ENCODE results near the gene TAS2R8. TPM values are rescaled to one million over a fixed set of nuclear protein-coding genes. Genes with fewer than 3 reads are reported as not detected.

The TAS2R8 gene, protein sequence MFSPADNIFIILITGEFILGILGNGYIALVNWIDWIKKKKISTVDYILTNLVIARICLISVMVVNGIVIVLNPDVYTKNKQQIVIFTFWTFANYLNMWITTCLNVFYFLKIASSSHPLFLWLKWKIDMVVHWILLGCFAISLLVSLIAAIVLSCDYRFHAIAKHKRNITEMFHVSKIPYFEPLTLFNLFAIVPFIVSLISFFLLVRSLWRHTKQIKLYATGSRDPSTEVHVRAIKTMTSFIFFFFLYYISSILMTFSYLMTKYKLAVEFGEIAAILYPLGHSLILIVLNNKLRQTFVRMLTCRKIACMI
- total RNA-seq, result 0.24 TPM in 1 of 2 replicates, not detected in the other
- long read RNA-seq, result 0 reads

DNA sequence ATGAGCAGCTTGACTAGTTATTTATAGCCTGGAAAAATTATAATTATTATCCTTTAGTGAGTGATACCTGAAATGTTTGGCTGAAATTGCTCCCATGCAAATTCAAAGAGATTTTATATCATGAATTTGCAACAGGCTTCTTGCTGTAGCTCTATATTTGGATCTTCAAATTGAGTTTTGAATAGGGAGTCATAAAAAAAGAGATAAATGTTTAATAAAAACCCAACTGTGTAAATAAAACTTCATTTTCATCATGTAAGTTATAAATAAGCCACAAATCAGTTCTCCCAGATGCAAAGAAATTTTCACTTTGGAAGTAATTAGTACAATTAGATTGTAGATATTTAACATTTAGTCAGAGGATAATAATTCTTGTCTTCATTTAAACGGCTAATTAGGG is at the start of gene TAS2R8:
Gene TAS2R8 (minus strand): TSS at position 101 of the 400 bp plus-strand sequence. CDS start 306 bp downstream, outside the sequence.
- DNase-seq (ENCODE audit: low spot score, unreplicated experiment), result no peak
- Mint-ChIP-seq H3K9me3 (ENCODE audit: low read depth) (no peaks in the 10 kb centered on the region), H3K27me3 (peaks cover 42% of the 10 kb centered on the region), H3K4me1 (ENCODE audit: low read depth) (peaks cover 36% of the 10 kb centered on the region), H3K4me3 (ENCODE audit: low read depth) (no peak within 1 kb of the TSS), H3K36me3 (ENCODE audit: insufficient read depth) (no peaks in the 10 kb centered on the region), H3K27ac (no peak within 1 kb of the TSS)
- TF ChIP-seq, protein P1, sequence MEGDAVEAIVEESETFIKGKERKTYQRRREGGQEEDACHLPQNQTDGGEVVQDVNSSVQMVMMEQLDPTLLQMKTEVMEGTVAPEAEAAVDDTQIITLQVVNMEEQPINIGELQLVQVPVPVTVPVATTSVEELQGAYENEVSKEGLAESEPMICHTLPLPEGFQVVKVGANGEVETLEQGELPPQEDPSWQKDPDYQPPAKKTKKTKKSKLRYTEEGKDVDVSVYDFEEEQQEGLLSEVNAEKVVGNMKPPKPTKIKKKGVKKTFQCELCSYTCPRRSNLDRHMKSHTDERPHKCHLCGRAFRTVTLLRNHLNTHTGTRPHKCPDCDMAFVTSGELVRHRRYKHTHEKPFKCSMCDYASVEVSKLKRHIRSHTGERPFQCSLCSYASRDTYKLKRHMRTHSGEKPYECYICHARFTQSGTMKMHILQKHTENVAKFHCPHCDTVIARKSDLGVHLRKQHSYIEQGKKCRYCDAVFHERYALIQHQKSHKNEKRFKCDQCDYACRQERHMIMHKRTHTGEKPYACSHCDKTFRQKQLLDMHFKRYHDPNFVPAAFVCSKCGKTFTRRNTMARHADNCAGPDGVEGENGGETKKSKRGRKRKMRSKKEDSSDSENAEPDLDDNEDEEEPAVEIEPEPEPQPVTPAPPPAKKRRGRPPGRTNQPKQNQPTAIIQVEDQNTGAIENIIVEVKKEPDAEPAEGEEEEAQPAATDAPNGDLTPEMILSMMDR (IDR thresholded peaks at IDR 0.05; ENCODE audit: unreplicated experiment), result no peak

DNA sequence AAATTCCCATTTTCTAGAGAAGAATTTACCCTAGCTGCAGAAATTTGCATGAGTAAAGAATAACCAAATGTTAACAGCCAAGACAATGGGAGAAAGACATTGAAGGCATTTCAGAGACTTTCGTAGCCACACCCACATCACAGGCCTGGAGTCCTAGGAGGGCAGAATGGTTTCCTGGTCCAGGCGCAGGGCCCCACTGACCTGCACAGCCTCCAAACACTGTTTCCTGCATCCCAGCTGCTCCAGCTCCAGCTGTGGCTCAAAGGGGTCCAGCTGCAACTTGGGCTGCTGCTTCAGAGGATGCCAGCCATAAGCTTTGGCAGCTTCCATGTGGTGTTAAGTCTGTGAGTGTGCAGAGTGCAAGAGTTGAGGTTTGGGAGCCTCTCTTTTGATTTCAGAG is 48.7 kb upstream of the TAS2R8 start:
- Mint-ChIP-seq H3K36me3 (ENCODE audit: insufficient read depth) (peaks cover 47% of the 10 kb centered on the region), H3K27ac (no peak overlapping the region), H3K4me3 (ENCODE audit: low read depth) (no peak overlapping the region), H3K9me3 (ENCODE audit: low read depth) (peaks cover 39% of the 10 kb centered on the region), H3K27me3 (no peaks in the 10 kb centered on the region), H3K4me1 (ENCODE audit: low read depth) (no peaks in the 10 kb centered on the region)
- TF ChIP-seq, protein P1 (IDR thresholded peaks at IDR 0.05; ENCODE audit: unreplicated experiment), result no peak
- no peak for DNase-seq (ENCODE audit: low spot score, unreplicated experiment)

DNA sequence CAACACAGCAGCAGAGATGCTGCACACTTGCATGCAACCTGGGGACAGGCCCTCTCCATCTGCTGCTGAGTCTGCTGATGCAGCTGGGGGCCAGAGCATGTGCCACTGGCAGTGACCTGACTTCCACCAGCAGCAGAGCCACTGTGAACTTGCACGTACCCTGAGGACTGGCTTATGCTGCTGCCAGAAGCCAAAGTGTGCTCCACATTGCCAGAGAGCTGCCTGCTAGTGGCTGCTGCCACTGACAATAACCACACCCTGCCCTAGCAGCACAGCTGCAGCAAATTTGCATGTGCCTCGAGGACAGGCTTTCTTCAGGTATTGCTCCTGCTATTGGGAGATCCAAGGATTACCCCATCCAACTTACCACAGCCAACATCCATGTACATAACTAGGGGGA is 46.7 kb upstream of the TAS2R8 start:
- DNase-seq (ENCODE audit: low spot score, unreplicated experiment), result no peak
- Mint-ChIP-seq H3K36me3 (ENCODE audit: insufficient read depth) (peaks cover 37% of the 10 kb centered on the region), H3K4me1 (ENCODE audit: low read depth) (no peaks in the 10 kb centered on the region), H3K9me3 (ENCODE audit: low read depth) (peaks cover 29% of the 10 kb centered on the region), H3K4me3 (ENCODE audit: low read depth) (no peak overlapping the region), H3K27ac (no peak overlapping the region), H3K27me3 (no peaks in the 10 kb centered on the region)
- TF ChIP-seq, protein P1 (IDR thresholded peaks at IDR 0.05; ENCODE audit: unreplicated experiment), result no peak

DNA sequence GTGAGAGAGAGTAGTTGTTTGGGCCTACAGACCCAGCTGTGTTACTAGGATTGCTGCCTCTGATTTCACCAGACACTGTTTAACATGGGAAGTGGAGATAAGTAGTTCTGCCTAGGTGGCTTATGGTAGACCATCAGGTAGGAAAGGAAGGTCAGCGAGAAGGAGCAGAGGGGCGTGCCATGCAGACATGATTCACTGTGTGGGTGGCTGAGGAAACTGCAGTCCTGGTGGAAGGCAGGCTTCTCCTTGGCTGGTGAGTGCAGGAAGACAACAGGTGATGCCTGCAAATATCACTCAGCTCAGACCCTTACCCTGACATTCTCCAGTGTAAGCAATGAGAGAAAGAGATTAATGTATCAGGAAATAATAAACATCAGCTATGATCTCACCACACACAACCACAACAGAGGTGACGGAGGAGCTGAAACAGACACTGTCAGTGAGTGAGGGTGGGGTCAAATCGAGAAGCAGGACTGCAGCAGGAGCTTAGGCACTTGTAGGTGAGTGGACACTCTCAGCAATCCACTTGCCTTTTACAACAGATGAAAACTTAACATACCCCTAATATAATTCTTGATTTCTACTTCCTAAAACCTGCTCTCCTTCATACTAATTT is 44.3 kb upstream of the TAS2R8 start:
- no peaks in the 10 kb centered on the region for H3K27me3 Mint-ChIP-seq
- H3K9me3 Mint-ChIP-seq (ENCODE audit: low read depth), result peaks cover 6% of the 10 kb centered on the region
- no peak for DNase-seq (ENCODE audit: low spot score, unreplicated experiment)
- peaks cover 24% of the 10 kb centered on the region for H3K36me3 Mint-ChIP-seq (ENCODE audit: insufficient read depth)
- TF ChIP-seq, protein P1 (IDR thresholded peaks at IDR 0.05; ENCODE audit: unreplicated experiment), result no peak
- no peaks in the 10 kb centered on the region for H3K4me1 Mint-ChIP-seq (ENCODE audit: low read depth)
- H3K27ac Mint-ChIP-seq, result no peak overlapping the region
- no peak overlapping the region for H3K4me3 Mint-ChIP-seq (ENCODE audit: low read depth)

DNA sequence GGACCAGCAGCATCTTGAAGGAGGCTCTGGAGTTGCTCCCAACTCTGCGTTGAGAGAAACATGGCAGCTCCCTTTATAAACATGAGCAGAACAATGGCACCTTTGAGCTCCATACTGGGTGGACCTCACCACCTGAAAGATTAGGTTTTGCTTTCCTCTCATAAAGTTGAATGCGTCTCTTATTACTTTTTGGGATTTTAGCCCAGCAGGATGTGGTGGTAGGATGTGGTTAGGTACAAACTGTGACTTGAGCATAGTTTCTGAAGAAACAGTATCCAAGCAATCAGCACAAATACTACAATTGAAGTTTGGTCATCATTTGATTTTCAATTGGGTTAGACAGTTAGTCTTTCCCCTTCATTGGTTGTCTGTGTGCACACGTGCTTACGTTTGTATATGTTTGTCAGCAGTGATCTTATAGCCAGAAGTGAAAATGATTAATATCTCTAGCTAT is 42.4 kb upstream of the TAS2R8 start, which contains the start of gene PRR4:
Gene PRR4 (minus strand): TSS at position 51 of the 454 bp plus-strand sequence. CDS start 38 bp downstream, at position 13.
- H3K4me1 Mint-ChIP-seq (ENCODE audit: low read depth), result no peaks in the 10 kb centered on the region
- no peak within 1 kb of the TSS for H3K27ac Mint-ChIP-seq
- no peaks in the 10 kb centered on the region for H3K27me3 Mint-ChIP-seq
- no peaks in the 10 kb centered on the region for H3K9me3 Mint-ChIP-seq (ENCODE audit: low read depth)
- DNase-seq (ENCODE audit: low spot score, unreplicated experiment), result no peak
- peaks cover 17% of the 10 kb centered on the region for H3K36me3 Mint-ChIP-seq (ENCODE audit: insufficient read depth)
- no peak within 1 kb of the TSS for H3K4me3 Mint-ChIP-seq (ENCODE audit: low read depth)
- TF ChIP-seq, protein P1 (IDR thresholded peaks at IDR 0.05; ENCODE audit: unreplicated experiment), result no peak

Measured in progenitor cell of endocrine pancreas (in vitro differentiated cells).